Measurements from ENCODE around the gene IRF6. TPM values are rescaled to one million over a fixed set of nuclear protein-coding genes. Genes with fewer than 3 reads are reported as not detected.

The IRF6 gene
- total and polyA plus RNA-seq, 2 of the 8 experiments (the other 6 are each of a cell fraction or from before 2014, with no cell fraction given) = 9.6 to 13.4 TPM

DNA sequence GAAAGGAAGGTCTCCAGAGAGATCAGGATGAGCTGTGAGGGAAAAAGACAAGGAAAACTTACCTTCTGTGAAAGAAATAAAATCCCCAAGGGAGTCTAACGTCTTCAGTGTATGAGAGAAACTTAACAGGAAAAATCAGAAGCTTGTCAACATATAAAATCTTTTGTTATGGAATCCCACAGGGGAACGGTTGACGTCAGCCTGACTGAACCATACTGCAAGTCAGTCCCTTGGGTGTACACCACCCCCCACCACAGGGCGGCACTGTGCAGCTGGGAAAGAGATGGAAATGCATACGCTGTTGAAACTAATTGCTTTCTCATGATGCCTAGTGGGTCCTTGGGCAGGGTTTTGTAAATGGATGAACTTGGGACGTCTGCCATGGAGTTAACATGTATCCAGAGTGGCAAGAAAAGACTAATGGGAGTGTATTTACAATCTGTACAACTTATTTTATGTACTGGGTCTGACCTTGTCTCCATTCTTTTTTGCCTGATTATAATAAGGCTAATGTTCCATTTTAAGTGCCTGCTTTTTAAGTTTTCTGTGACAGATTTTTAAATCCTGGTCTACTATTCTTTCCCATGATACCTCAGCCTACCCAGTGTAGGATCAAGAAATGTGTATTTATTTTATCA, 44.5 kb upstream of the IRF6 start:
- Histone ChIP-seq H3K23me2 (ENCODE audit: low read depth, low read length) (no peaks in the 10 kb centered on the region), H4K5ac (ENCODE audit: insufficient read length, low read depth, low read length) (no peak overlapping the region), H2AK5ac (ENCODE audit: low read depth, low read length) (no peak overlapping the region), H3K9ac (replicated peaks in 1 of 4; ENCODE audit: extremely low read depth in 1 of 4, low read depth in 3 of 4, low read length in 3 of 4) (no peak overlapping the region), H2BK15ac (ENCODE audit: low read length) (no peak overlapping the region), H3K4me2 (ENCODE audit: insufficient read depth in 1 of 2, low read depth in 2 of 2, low read length in 2 of 2) (no peak overlapping the region), H2BK5ac (ENCODE audit: low read depth, low read length) (no peak overlapping the region), H3K23ac (ENCODE audit: insufficient read length) (no peak overlapping the region), H3K9me3 (ENCODE audit: insufficient read depth in 2 of 2, low read depth in 1 of 2, low read length in 1 of 2) (no peaks in the 10 kb centered on the region), H4K91ac (replicated peaks; ENCODE audit: insufficient read length, low read length) (no peak overlapping the region), H3K4me3 (ENCODE audit: extremely low read depth in 1 of 4, insufficient read depth in 2 of 4, low read depth in 3 of 4, low read length in 4 of 4) (no peak overlapping the region), H3K27me3 (replicated peaks in 1 of 4; ENCODE audit: control insufficient read depth in 3 of 4, extremely low read depth in 1 of 4, insufficient read depth in 3 of 4, low read length in 3 of 4) (no peaks in the 10 kb centered on the region), H3K79me1 (ENCODE audit: low read depth, low read length) (no peaks in the 10 kb centered on the region), H2BK120ac (replicated peaks; ENCODE audit: low read depth, low read length) (no peak overlapping the region), H2AFZ (ENCODE audit: low read length) (no peak overlapping the region), H2BK12ac (ENCODE audit: low read depth, low read length) (no peak overlapping the region), H3K36me3 (ENCODE audit: control insufficient read depth in 2 of 4, insufficient read depth in 4 of 4, low read length in 3 of 4) (peaks cover 0 to 30% (median 24%) of the 10 kb centered on the region in 4 experiments; a peak in 7 of 8 replicates), H3K27ac (ENCODE audit: low read depth, low read length) (no peak overlapping the region), H3K4me1 (replicated peaks in 1 of 4; ENCODE audit: control insufficient read depth in 3 of 4, insufficient read depth in 4 of 4, low read length in 3 of 4) (no peaks in the 10 kb centered on the region), H3K56ac (replicated peaks; ENCODE audit: insufficient read length, low read depth, low read length) (no peak overlapping the region), H3K4ac (replicated peaks; ENCODE audit: insufficient read length, low read depth, low read length) (no peak overlapping the region), H2BK20ac (ENCODE audit: low read length) (no peak overlapping the region), H3K18ac (ENCODE audit: extremely low read depth, low read length) (no peak overlapping the region), H3K79me2 (ENCODE audit: control insufficient read depth in 1 of 2, insufficient read depth in 2 of 2, low read length in 2 of 2) (no peaks in the 10 kb centered on the region), H4K20me1 (replicated peaks in 1 of 2; ENCODE audit: control insufficient read depth in 1 of 2, insufficient read depth in 2 of 2, low read length in 2 of 2) (no peaks in the 10 kb centered on the region), H3K14ac (ENCODE audit: insufficient read length) (no peak overlapping the region), H4K8ac (ENCODE audit: extremely low read depth, insufficient read depth, low read length) (no peak overlapping the region)
- ChIA-PET POLR2A (ENCODE audit: partially characterized antibody) (interaction anchor here (1.2 to 2.5 kb wide), 2 partner anchors 12 to 524 kb away, joined by 3 to 8 read pairs; no protein-coding TSS in a partner anchor), CTCF (ENCODE audit: partially characterized antibody) (interaction anchor here (0.7 to 3.5 kb wide), 28 partner anchors 8 to 555 kb away, joined by 3 to 16 read pairs (median 4); no protein-coding TSS in a partner anchor)
- peak; percentile 36 for FAIRE-seq
- DNase-seq (ENCODE audit: low read depth in 1 of 2, low spot score in 2 of 2) = peak in 1 of 2 experiments; percentile 79
- TF ChIP-seq RAD21 (IDR thresholded peaks at IDR 0.05 in 1 of 2, conservative IDR thresholded peaks at IDR 0.05 in 1 of 2; ENCODE audit: low read depth in 2 of 2, low read length in 2 of 2) = peak; percentile 78 to 81
- TF ChIP-seq, protein P1, sequence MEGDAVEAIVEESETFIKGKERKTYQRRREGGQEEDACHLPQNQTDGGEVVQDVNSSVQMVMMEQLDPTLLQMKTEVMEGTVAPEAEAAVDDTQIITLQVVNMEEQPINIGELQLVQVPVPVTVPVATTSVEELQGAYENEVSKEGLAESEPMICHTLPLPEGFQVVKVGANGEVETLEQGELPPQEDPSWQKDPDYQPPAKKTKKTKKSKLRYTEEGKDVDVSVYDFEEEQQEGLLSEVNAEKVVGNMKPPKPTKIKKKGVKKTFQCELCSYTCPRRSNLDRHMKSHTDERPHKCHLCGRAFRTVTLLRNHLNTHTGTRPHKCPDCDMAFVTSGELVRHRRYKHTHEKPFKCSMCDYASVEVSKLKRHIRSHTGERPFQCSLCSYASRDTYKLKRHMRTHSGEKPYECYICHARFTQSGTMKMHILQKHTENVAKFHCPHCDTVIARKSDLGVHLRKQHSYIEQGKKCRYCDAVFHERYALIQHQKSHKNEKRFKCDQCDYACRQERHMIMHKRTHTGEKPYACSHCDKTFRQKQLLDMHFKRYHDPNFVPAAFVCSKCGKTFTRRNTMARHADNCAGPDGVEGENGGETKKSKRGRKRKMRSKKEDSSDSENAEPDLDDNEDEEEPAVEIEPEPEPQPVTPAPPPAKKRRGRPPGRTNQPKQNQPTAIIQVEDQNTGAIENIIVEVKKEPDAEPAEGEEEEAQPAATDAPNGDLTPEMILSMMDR (IDR thresholded peaks at IDR 0.05; ENCODE audit: control extremely low read depth in 1 of 3, insufficient read depth in 1 of 3, low read depth in 1 of 3, low read length in 3 of 3) = peak; percentile 65 to 88 (median 85)
- no peak for TF ChIP-seq HDAC6 (IDR thresholded peaks at IDR 0.05; ENCODE audit: low read depth, low read length)
- no peak for TF ChIP-seq SP4 (IDR thresholded peaks at IDR 0.05; ENCODE audit: low read length)
- no peak for TF ChIP-seq SP1 (IDR thresholded peaks at IDR 0.05; ENCODE audit: low read depth, low read length)
- 76% methylated on average over 6 of the region's 6 CpGs; no CpG with 5 or more reads in 1 of the 2 experiments for WGBS, 2 experiments (ENCODE audit: extremely low coverage in 1 of 2, insufficient coverage in 1 of 2, insufficient read length in 1 of 2, insufficient replicate concordance in 2 of 2, low coverage in 1 of 2, low lambda C conversion rate in 2 of 2, missing lambda C conversion rate in 1 of 2)

Measured in H1 (cell line).